Upper lobe of left lung (tissue), 4 donors: ENCODE results near the gene CORO6.

Experiments
- CTCF ChIP-seq, 6 experiments: fragments of 450-650 bp in 4 of 6; fragments of 200-600 bp in 2 of 6; sonication (generic) in 2 of 6; IDR thresholded peaks; one replicate each; pipeline ENCODE4 v1.5.1; 2016 to 2019; ENCODE audit warnings: antibody characterized with exemption in 6 of 6
- EP300 ChIP-seq, 4 donors: sonication (generic); formaldehyde crosslinking; IDR thresholded peaks; one replicate each; pipeline ENCODE4 v1.5.1; 2017; ENCODE audit warnings: antibody characterized with exemption in 4 of 4, control low read depth in 2 of 4
- POLR2A ChIP-seq, 4 donors: fragments of 450-650 bp; IDR thresholded peaks; one replicate each; pipeline ENCODE4 v1.5.1; 2016 to 2017; ENCODE audit warnings: antibody characterized with exemption in 4 of 4, mild to moderate bottlenecking in 2 of 4

DNA sequence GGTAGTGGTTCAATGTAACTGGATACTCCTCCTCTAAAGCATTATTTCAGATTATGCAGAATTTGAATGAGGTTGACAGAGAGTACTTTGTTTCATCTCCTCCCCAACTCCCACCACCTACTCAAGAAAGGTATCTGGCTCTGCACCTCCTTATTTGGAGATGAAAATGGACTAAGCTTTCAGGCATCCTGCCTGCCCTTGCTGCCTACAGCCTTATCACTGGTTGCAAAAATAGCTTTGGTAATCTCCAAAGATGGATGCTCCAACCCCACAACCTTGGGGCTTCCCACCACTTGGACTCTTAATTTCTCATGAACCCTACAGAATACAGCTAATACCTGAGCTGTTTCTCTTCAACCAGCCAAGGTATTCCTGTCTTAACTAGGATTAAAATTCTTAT, 45.3 kb upstream of the CORO6 start:
- TF ChIP-seq POLR2A (IDR thresholded peaks at IDR 0.05) (no peak), CTCF (IDR thresholded peaks at IDR 0.05) (no peak), EP300 (IDR thresholded peaks at IDR 0.05) (no peak)
